ENCODE measurements around the gene YIPF3.

GRCh38 chr6:43491750-43492661, 24.7 kb downstream of the YIPF3 start:
- TF ChIP-seq REST (IDR thresholded peaks at IDR 0.05; ENCODE audit: insufficient read depth in 1 of 2, low read depth in 2 of 2, low read length in 2 of 2) (no peak), SIN3A (IDR thresholded peaks at IDR 0.05; ENCODE audit: borderline replicate concordance, insufficient read depth, low read length) (no peak), POLR2AphosphoS5 (IDR thresholded peaks at IDR 0.05; ENCODE audit: low read depth, low read length) (no peak)

All from PFSK-1 (cell line).